CD14-positive monocyte (primary cell): ENCODE data around the gene ANXA2. TPM values are rescaled to one million over a fixed set of nuclear protein-coding genes. Genes with fewer than 3 reads are reported as not detected.
A peak's percentile ranks its signal among the peaks of the same experiment; 100 is the strongest.

Source experiments
- DNase-seq, 3 donors: peaks; one replicate each; pipeline ENCODE4 v3.0.0-alpha.2; 2011 to 2022
- H2AFZ ChIP-seq: 2 replicates; pipeline ENCODE4 v1.6.0; 2012; ENCODE audit warnings: mild to moderate bottlenecking, low read depth, low read length, inconsistent platforms; ENCODE audit not compliant: insufficient read depth, poor library complexity, severe bottlenecking
- H3K27ac ChIP-seq, 2 donors: 1 replicate in 1 of 2; 2 replicates in 1 of 2; pipeline ENCODE4 v1.5.1; 2012 to 2013; ENCODE audit warnings: low read length in 2 of 2, control low read depth in 1 of 2, inconsistent platforms in 1 of 2, low read depth in 1 of 2, mild to moderate bottlenecking in 1 of 2
- H3K27me3 ChIP-seq, 2 donors: one replicate each; pipeline versions ENCODE4 v1.6.0 to v1.6.1; 2011 to 2013; ENCODE audit warnings: low read length in 2 of 2; ENCODE audit not compliant: control insufficient read depth in 2 of 2, insufficient read depth in 2 of 2
- H3K36me3 ChIP-seq, 2 donors: replicated peaks in 1 of 2; 1 replicate in 1 of 2; 2 replicates in 1 of 2; pipeline versions ENCODE4 v1.5.1 to v1.6.1; 2012 to 2013; ENCODE audit warnings: low read length in 2 of 2, control low read depth in 1 of 2, inconsistent platforms in 1 of 2, mild to moderate bottlenecking in 1 of 2; ENCODE audit not compliant: insufficient read depth in 2 of 2, control insufficient read depth in 1 of 2
- H3K4me1 ChIP-seq, 2 donors: 1 replicate in 1 of 2; 2 replicates in 1 of 2; pipeline versions ENCODE4 v1.5.1 to v1.6.1; 2012 to 2013; ENCODE audit warnings: low read length in 2 of 2, control low read depth in 1 of 2, inconsistent platforms in 1 of 2, mild to moderate bottlenecking in 1 of 2, moderate library complexity in 1 of 2; ENCODE audit not compliant: insufficient read depth in 2 of 2, control insufficient read depth in 1 of 2
- H3K4me2 ChIP-seq: replicated peaks from 2 replicates; pipeline ENCODE3; 2012; ENCODE audit warnings: low read length, moderate library complexity, mild to moderate bottlenecking; ENCODE audit not compliant: poor library complexity, severe bottlenecking; ENCODE audit errors: extremely low read depth
- H3K4me3 ChIP-seq, 3 experiments: fragments of 200-600 bp in 1 of 3; sonication (generic) in 1 of 3; replicated peaks in 1 of 3; 1 replicate in 2 of 3; 2 replicates in 1 of 3; pipeline ENCODE4 v1.5.1; 2011 to 2013; ENCODE audit warnings: low read length in 3 of 3, mild to moderate bottlenecking in 3 of 3, control low read depth in 2 of 3, low read depth in 2 of 3, inconsistent platforms in 1 of 3, moderate library complexity in 1 of 3
- H3K79me2 ChIP-seq: 2 replicates; pipeline ENCODE4 v1.6.0; 2012; ENCODE audit warnings: mild to moderate bottlenecking, control low read depth, inconsistent platforms, low read length, moderate library complexity; ENCODE audit not compliant: insufficient read depth
- H3K9ac ChIP-seq: 2 replicates; pipeline ENCODE4 v1.6.0; 2017; ENCODE audit warnings: low read length, mild to moderate bottlenecking; ENCODE audit not compliant: insufficient read depth, poor library complexity, severe bottlenecking
- H3K9me3 ChIP-seq, 2 donors: replicated peaks in 1 of 2; 1 replicate in 1 of 2; 2 replicates in 1 of 2; pipeline versions ENCODE4 v1.5.1 to v1.6.1; 2012 to 2013; ENCODE audit warnings: low read length in 2 of 2, control low read depth in 1 of 2; ENCODE audit not compliant: control insufficient read depth in 1 of 2, insufficient read depth in 1 of 2
- H4K20me1 ChIP-seq: 2 replicates; pipeline ENCODE4 v1.6.0; 2012; ENCODE audit warnings: mild to moderate bottlenecking, low read length, control low read depth, moderate library complexity; ENCODE audit not compliant: insufficient read depth
- H3K27ac Mint-ChIP-seq, 7 donors: one replicate each; pipeline ENCODE4 v1.8.0; 2020; ENCODE audit warnings: mild to moderate bottlenecking in 7 of 7, mixed read lengths in 7 of 7, moderate library complexity in 6 of 7, inconsistent platforms in 2 of 7
- H3K27me3 Mint-ChIP-seq, 3 donors: one replicate each; pipeline ENCODE4 v1.8.0; 2021 to 2022; ENCODE audit warnings: low read depth in 3 of 3, mild to moderate bottlenecking in 3 of 3, mixed read lengths in 3 of 3, moderate library complexity in 3 of 3, inconsistent platforms in 1 of 3
- H3K36me3 Mint-ChIP-seq, 2 donors: one replicate each; pipeline ENCODE4 v1.8.0; 2020; ENCODE audit warnings: mixed read lengths in 2 of 2, inconsistent platforms in 1 of 2, mild to moderate bottlenecking in 1 of 2
- H3K4me1 Mint-ChIP-seq: one replicate; pipeline ENCODE4 v1.8.0; 2020; ENCODE audit warnings: mild to moderate bottlenecking, mixed read lengths
- H3K4me3 Mint-ChIP-seq, 2 donors: one replicate each; pipeline ENCODE4 v1.8.0; 2020; ENCODE audit warnings: mild to moderate bottlenecking in 2 of 2, mixed read lengths in 2 of 2, moderate library complexity in 1 of 2
- H3K9me3 Mint-ChIP-seq, 7 donors: one replicate each; pipeline ENCODE4 v1.8.0; 2020 to 2022; ENCODE audit warnings: mixed read lengths in 7 of 7, mild to moderate bottlenecking in 6 of 7, moderate library complexity in 6 of 7, inconsistent platforms in 2 of 7
- CTCF ChIP-seq: fragments of 200-600 bp; IDR thresholded peaks from one replicate; pipeline ENCODE4 v1.8.0; 2022; ENCODE audit warnings: antibody characterized with exemption, mild to moderate bottlenecking
- WGBS: methylation state at CpG from one replicate; pipeline ENCODE4 v1.1.5; 2013; ENCODE audit warnings: missing lambda C conversion rate; ENCODE audit not compliant: insufficient coverage; 5-methylcytosine and 5-hydroxymethylcytosine counted together
- intact Hi-C, 2 donors: fragments of 100-400 bp; cut with micrococcal nuclease; formaldehyde crosslinking; loops; one replicate each; pipeline versions ENCODE4 v1.15.0 to v1.15.1; 2023
- polyA plus RNA-seq, 3 donors: library from polyadenylated mRNA; depleted of rRNA in 1 of 3; unstranded in 2 of 3; stranded (reverse) in 1 of 3; fragments of 300-500 nt in 2 of 3; fragments of >200 nt in 1 of 3; fragmentation: Illumina TruSeq in 2 of 3; gene quantifications; 1 replicate in 2 of 3; 2 replicates in 1 of 3; pipeline ENCODE4 v1.2.3, GENCODE V29; 2012 to 2021

The ANXA2 gene
- polyA plus RNA-seq, 3 donors: 966 to 2,079 (median 2,046) TPM

- no peak overlapping the region for H3K4me3 ChIP-seq
- Mint-ChIP-seq H3K27ac (no peak overlapping the region), H3K4me3 (no peak overlapping the region), H3K36me3 (peaks cover 10 to 22% of the 10 kb centered on the region in 2 donors), H3K27me3 (peaks cover 0 to 1% (median 0%) of the 10 kb centered on the region in 3 donors), H3K4me1 (peaks cover 9% of the 10 kb centered on the region), H3K9me3 (peaks cover 0 to 2% (median 0%) of the 10 kb centered on the region in 7 donors)
- no peaks in the 10 kb centered on the region for H3K9me3 ChIP-seq
- peak in 2 of 3 donors; percentile 39 to 63 for DNase-seq
- H3K27me3 ChIP-seq: no peaks in the 10 kb centered on the region
- no peak for TF ChIP-seq CTCF
- no peak overlapping the region for H2AFZ ChIP-seq
- peaks cover 7 to 11% of the 10 kb centered on the region in 2 donors for H3K36me3 ChIP-seq
- H3K4me1 ChIP-seq: peaks cover 4 to 10% of the 10 kb centered on the region in 2 donors
- H4K20me1 ChIP-seq: no peaks in the 10 kb centered on the region
- intact Hi-C loops: no loop called here
- no peak overlapping the region for H3K4me2 ChIP-seq
- H3K79me2 ChIP-seq: no peaks in the 10 kb centered on the region
- H3K9ac ChIP-seq: no peak overlapping the region
- H3K27ac ChIP-seq: no peak overlapping the region
- WGBS: 51% methylated on average over 3 of the region's 3 CpGs
These were observed 20.3 kb upstream of the ANXA2 start for GRCh38 chr15:60418096-60418495.

- H3K9me3 Mint-ChIP-seq: peaks cover 0 to 2% (median 0%) of the 10 kb centered on the region in 7 donors
- intact Hi-C loops: no loop called here
- no peak overlapping the region for H3K27ac Mint-ChIP-seq
- H3K36me3 Mint-ChIP-seq: peaks cover 7 to 16% of the 10 kb centered on the region in 2 donors
- no peak overlapping the region for H2AFZ ChIP-seq
- H3K36me3 ChIP-seq: peaks cover 2 to 4% of the 10 kb centered on the region in 2 donors
- H3K27me3 ChIP-seq: no peaks in the 10 kb centered on the region
- DNase-seq: no peak
- H3K79me2 ChIP-seq: no peaks in the 10 kb centered on the region
- no peak overlapping the region for H3K4me2 ChIP-seq
- no peak for TF ChIP-seq CTCF
- 100% methylated on average over 1 of the region's 4 CpGs for WGBS
- H3K4me3 Mint-ChIP-seq: no peak overlapping the region
- H3K27me3 Mint-ChIP-seq: peaks cover 0 to 2% (median 1%) of the 10 kb centered on the region in 3 donors
- peaks cover 9% of the 10 kb centered on the region for H3K4me1 Mint-ChIP-seq
- no peak overlapping the region for H3K27ac ChIP-seq
- H3K4me1 ChIP-seq: peaks cover 4 to 10% of the 10 kb centered on the region in 2 donors
- no peaks in the 10 kb centered on the region for H4K20me1 ChIP-seq
- H3K9me3 ChIP-seq: no peaks in the 10 kb centered on the region
- H3K4me3 ChIP-seq: no peak overlapping the region
- no peak overlapping the region for H3K9ac ChIP-seq
These were observed 19.3 kb upstream of the ANXA2 start for GRCh38 chr15:60417112-60417511.
